Astrocyte of the spinal cord (primary cell): Measurements from ENCODE around the gene TCF12.
"Not testable (repeated sequence)": the region's sequence is repeated elsewhere in the genome, so short reads cannot be mapped to it uniquely, and the experiment has no call there.

ENCODE experiments used
- DNase-seq: peaks from one replicate; pipeline ENCODE4 v3.0.0; 2011; ENCODE audit warnings: low read depth, low spot score
- H3K4me3 ChIP-seq: 2 replicates; pipeline ENCODE4 v1.5.1; 2011; ENCODE audit warnings: low read depth, mild to moderate bottlenecking, low read length, moderate library complexity
- in situ Hi-C: cut with HindIII; loops from 2 replicates; pipeline ENCODE4 v1.10.0; 2017; ENCODE audit warnings: low sequenced_read_pairs
- TF ChIP-seq, protein P1 (sequence below): IDR thresholded peaks from 2 replicates; pipeline ENCODE4 v1.5.1; 2012; ENCODE audit warnings: low read depth, mild to moderate bottlenecking, low read length, inconsistent platforms

Gene TCF12

DNA sequence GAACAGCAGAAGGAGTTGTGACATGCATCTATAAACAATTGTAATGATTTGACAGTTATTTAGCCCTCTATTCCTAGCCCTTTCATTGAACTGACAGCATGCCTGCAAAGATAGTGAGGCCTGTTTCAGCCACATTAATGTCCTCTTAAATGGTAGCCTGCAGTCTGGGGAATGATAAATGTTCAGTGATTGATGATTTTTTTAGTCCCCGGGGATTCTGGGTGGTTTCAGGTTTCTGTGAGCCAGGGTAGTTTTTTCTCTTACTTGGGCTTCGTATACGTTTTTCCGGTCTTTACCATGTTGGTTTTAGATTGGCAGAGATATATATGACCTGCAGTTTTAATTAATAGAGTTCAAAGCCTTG lies 172.0 kb downstream of the TCF12 start:
- in situ Hi-C loops = no loop called here
- TF ChIP-seq, protein P1, sequence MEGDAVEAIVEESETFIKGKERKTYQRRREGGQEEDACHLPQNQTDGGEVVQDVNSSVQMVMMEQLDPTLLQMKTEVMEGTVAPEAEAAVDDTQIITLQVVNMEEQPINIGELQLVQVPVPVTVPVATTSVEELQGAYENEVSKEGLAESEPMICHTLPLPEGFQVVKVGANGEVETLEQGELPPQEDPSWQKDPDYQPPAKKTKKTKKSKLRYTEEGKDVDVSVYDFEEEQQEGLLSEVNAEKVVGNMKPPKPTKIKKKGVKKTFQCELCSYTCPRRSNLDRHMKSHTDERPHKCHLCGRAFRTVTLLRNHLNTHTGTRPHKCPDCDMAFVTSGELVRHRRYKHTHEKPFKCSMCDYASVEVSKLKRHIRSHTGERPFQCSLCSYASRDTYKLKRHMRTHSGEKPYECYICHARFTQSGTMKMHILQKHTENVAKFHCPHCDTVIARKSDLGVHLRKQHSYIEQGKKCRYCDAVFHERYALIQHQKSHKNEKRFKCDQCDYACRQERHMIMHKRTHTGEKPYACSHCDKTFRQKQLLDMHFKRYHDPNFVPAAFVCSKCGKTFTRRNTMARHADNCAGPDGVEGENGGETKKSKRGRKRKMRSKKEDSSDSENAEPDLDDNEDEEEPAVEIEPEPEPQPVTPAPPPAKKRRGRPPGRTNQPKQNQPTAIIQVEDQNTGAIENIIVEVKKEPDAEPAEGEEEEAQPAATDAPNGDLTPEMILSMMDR = no peak
- no peak for DNase-seq

DNA sequence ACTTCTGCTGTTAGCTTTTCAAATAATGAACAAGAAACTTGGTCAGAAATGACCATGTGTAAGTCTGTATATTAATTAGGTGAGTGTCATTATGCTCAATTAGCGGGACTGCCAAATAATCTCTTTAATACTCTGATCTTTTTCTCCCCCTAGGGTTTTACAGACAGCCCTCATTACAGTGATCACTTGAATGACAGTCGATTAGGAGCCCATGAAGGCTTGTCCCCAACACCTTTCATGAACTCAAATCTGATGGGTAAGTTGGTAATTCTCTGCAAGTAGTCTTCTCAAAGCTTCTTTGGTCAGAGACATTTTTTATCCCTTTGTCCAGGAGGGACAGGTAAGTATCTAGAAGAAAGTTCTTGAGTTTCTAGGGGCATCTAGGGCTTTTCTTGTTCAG lies 173.2 kb downstream of the TCF12 start:
- in situ Hi-C loops = no loop called here
- no peak for DNase-seq
- H3K4me3 ChIP-seq = no peak overlapping the region
- TF ChIP-seq, protein P1 = no peak

More for the DNA sequence above, 172.0 kb downstream of the TCF12 start:
- H3K4me3 ChIP-seq = no peak overlapping the region

DNA sequence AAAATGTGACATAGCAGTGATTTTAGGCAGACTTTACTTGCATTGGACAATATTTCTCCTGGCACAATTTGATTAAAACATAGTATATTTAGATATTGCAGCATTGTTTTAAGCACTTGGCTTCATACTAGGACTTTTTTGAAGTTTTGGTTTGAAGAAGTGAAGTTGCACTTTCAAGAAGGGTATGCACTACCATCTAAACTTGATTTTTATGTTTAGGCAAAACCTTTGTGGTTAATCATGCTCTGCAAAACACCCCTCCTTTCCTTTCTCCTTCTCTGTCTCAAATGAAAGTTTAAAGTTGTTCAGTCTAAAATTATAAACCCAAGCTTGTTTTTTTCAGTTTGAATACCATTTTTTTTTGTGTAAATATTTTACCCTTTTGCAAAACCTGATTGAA lies 173.8 kb downstream of the TCF12 start:
- in situ Hi-C loops = no loop called here
- TF ChIP-seq, protein P1 = no peak
- no peak for DNase-seq
- H3K4me3 ChIP-seq = no peak overlapping the region

DNA sequence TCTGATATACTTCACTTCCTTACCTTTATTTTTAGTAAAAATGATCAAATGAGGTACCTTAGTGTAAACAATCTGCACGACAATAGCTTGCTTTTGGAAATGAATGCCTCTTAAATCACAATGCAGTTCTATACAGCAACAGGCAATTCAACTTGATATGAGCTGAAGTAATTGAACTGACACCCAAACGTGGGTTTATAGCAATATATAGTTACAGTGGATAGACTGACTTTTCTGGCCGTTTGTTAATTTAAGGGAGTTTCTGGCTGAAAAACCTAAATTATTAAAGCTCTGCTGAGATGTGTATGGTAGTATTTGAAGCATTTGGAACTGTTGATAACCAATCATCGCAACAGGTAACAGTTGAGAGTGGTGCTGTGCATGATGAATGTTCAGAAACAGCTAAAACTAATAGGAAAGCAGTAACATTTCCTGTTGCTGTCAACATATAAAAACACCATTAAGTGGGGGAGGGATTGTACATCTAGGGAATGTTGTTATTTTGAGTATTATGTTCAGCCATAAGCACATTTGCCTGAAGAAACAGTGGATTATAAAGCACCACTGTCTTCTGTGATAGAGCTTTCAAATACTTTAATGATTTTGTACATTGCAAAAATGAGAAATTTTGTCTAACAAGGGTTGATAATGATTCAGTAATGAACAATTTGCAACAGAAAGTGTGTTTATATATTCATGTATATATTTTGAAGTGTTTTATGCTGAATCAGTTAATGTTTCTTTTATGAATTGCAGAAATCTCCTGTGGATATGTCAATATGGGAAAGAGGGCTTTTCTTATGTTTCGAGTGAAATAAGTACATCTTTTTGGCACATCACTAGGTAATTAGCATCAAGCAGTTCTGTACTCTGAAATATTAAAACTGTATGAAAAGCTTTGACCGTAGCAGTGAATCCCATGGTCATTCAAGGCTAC lies 176.1 kb downstream of the TCF12 start:
- TF ChIP-seq, protein P1 = no peak
- DNase-seq = no peak
- in situ Hi-C loops = no loop called here
- H3K4me3 ChIP-seq = no peak overlapping the region

DNA sequence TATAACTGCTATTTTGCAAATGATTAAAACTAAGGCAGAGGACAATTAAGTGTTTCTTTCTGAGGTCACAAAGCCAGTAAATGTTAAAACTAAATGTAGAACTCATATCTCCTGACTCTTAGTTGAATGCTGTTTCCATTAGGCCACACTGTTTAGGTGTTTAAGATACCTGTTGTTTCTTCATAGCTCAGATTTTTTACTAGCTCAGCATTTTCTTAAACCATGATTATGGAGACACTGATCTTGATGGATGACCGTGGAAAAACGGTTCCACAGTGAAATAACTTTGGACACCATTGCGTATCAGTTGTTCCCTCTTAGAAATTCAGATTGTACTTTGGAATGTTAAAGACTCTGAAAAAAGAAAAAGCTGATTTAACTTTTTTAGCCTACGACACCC lies 177.5 kb downstream of the TCF12 start:
- H3K4me3 ChIP-seq = no peak overlapping the region
- TF ChIP-seq, protein P1 = no peak
- in situ Hi-C loops = no loop called here
- no peak for DNase-seq

DNA sequence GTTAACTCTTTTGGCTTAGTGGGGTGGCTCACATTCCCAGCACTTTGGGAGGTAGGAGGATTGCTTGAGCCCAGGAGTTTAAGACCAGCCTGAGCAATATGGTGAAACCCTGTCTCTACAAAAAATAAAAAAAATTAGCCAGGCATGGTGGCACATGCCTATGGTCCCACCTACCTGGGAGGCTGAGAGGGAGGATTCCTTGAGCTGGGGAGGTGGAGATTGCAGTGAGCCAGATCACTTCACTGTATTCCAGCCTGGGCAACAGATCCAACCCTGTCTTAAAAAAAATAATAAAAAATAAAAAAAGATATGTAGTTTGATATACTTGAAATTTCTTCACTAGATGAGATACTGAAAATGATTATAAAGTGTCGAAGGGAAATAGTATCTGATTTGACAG lies 178.8 kb downstream of the TCF12 start:
- no peak overlapping the region for H3K4me3 ChIP-seq
- in situ Hi-C loops = no loop called here
- no peak for DNase-seq
- TF ChIP-seq, protein P1 = no peak

DNA sequence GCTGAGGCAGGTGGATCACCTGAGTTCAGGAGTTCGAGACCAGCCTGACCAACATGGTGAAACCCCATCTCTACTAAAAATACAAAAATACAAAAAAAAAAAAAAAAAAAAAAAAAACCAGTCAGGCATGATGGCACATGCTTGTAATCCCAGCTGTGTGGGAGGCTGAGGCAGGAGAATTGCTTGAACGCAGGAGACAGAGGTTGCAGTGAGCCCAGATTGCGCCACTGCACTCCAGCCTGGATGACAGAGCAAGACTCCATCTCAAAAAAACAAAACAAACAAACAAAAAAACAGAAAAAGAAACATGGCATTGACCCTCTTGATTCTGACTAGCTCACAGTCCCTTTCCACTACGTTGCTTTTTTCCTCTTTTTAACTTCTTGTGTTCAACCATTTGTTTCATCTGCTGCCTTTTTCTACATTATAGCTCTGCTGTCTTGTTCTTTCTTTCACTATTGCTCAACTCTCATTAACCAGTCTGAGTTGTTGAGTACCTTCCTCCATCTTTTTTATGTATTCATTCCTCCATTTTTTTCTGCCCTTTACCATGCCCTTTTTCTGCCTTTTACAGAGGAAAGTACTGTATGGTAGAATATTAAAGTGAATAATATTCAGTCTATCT lies 179.6 kb downstream of the TCF12 start:
- DNase-seq, H3K4me3 ChIP-seq, in situ Hi-C loops: not testable (repeated sequence)
